Hematopoietic multipotent progenitor cell (in vitro differentiated cells): Measurements from ENCODE around the gene GLP1R. TPM values are rescaled to one million over a fixed set of nuclear protein-coding genes. Genes with fewer than 3 reads are reported as not detected.
A peak's percentile ranks its signal among the peaks of the same experiment; 100 is the strongest.

ENCODE experiments used
- DNase-seq, 3 donors: peaks; one replicate each; pipeline ENCODE4 v3.0.0-alpha.2; 2011 to 2015; ENCODE audit warnings: low read depth in 2 of 3, low spot score in 2 of 3
- total RNA-seq: library from RNA; depleted of rRNA; stranded (reverse); fragments of >200 nt; gene quantifications from one replicate; pipeline ENCODE4 v1.2.3, GENCODE V29; 2012

The GLP1R gene
- total RNA-seq, 1 donor, result not detected

GRCh38 chr6:39083231-39083634 is 34.7 kb downstream of the GLP1R start:
- peak in 1 of 3 donors; percentile 7 for DNase-seq

DNA sequence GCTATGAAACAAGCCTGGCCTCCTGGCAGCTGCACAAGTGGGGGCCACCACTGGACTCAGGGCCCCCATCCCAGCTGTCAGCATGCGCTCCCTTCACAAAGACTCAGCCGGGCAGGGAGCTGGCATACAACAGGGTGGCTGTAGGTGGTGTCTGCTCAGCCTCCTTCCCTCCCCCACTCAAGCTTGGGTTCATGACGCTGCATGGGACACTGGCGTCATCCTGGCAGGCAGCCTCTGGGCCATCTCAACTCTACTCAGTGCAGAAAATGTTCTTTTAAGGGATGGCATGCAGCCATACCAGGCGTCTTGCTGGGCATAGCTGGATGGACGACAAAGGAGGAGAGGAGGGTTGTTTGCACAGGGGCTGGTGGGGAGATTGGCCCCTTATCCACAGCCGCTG is 35.9 kb downstream of the GLP1R start:
- DNase-seq, result no peak

DNA sequence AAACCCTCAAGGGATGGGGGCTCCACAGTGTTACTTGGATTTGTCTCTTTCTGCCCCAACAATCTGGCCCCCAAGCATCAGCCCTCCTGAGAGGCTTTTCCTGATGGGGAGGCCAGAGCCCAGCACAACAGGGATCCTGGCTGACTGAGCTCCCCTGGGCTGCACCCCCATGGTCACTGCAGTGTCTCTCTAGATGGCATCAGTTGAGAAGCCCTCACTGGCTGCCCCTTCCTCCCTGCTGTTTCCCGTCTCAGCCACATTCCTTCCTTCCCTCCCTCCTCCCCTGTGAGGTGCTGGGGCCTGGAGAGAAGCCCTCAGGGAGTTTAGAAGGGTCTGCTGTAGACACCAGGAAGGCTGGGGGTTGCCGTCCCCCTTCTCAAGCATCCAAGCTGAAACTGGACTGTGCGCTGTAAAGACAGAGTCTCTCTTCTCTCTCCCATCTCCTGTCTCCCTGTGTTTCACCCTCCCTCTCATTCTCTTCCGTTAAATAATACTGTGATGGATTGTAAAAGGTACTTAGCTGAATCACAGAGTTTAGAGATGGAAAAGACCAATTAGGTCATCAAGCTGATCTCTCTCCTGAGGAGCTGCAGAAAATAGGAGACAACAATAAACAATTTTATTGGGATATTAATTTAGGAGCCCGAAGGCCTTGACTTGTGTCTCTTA is 36.7 kb downstream of the GLP1R start:
- no peak for DNase-seq

DNA sequence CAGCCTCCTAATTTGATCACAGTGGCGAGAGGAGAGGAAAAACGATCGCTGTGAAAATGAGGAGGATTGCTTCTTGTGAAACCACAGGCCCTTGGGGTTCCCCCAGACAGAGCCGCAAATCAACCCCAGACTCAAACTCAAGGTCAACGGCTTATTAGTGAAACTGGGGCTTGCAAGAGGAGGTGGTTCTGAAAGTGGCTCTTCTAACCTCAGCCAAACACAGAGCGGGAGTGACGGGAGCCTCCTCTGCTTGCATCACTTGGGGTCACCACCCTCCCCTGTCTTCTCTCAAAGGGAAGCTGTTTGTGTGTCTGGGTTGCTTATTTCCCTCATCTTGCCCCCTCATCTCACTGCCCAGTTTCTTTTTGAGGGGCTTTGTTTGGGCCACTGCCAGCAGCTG is 37.7 kb downstream of the GLP1R start:
- DNase-seq, result no peak

- DNase-seq, result no peak
These were observed 38.1 kb downstream of the GLP1R start for GRCh38 chr6:39086711-39087110.

DNA sequence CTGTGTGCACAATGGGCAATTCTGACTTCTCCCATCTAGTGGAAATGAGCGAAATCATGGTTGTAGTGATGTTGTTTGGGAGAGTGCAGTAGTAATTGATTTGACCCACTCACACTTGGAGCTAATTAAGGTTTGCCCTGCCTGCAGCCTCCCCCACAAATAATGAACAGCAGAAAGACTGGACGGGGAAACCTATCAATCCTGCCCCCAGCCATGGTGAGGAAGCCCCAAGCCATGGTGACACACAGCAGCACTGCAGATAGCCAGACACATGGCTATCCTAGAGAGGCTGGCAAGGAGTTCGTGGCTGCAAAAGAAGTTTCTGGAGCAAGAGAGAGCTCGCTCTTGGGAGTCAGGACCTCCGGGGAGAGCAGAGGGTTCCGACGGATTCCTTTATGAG is 38.6 kb downstream of the GLP1R start:
- no peak for DNase-seq

GRCh38 chr6:39088331-39088730 is 39.8 kb downstream of the GLP1R start:
- DNase-seq, result peak in 2 of 3 donors; percentile 67 to 84

DNA sequence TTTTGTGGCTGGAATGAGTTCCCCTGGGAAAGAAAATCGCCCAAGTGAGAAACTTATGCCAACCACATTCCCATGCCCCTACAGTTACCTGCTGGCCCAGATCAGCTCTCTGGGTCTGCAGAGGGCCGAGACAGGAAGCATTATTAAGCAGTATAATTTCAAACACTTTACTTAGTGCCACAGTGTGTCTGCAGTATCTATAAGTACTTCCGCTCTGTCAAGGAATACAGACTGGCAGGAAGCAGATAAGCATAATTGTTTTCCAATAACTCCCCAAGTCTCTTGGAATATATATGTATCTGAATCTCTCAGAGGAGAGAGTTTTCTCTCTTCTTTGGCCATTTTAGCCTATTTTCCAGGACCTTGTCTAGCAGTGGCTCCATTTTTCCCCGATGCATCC is 41.5 kb downstream of the GLP1R start:
- peak in 1 of 3 donors; percentile 71 for DNase-seq

DNA sequence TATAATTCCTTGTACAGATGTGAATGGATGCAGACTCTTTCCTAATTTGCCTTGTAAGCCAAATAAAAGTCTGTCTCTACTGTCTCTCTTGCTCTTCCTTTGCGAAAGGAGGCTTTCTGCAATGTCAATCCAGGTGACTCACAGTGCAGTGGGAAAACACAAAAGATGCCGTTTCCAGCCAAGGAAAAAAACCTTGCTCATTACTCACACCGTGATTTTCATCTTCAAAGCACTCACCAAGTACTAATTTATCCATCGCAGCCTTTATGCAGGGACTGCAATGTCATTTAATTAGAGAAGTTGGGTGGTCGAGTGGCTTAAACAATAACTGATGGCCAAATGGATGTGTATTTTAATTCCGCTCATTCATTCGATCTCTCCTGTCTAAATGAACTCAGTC is 42.6 kb downstream of the GLP1R start:
- no peak for DNase-seq

GRCh38 chr6:39092124-39092523 is 43.5 kb downstream of the GLP1R start:
- peak in 2 of 3 donors; percentile 44 to 66 for DNase-seq

DNA sequence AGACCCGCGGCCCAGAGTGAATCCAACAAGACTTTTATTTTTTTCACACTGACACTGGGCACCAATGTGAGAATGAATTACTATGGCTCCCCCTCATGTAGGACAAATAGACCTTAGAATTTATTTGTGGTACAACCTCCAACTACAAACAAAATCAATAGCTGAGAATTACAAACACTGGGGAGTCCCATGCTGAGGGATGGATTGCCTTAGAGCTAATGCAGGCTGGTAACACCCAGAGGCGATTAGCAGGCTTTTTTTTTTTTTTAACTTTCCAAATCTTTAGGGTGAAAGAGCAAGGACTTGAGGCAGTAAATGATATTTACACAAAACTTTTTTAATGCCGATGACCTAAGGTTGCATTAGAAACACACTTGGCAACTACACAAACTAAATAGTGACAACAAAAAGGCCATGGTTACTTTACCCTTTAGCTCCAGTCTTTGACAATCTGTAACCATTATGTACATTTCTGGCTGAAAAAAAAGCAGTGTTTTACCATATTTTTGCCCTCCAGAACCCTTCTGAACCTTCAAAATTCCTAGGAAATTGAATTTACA is 44.6 kb downstream of the GLP1R start:
- DNase-seq, result no peak

DNA sequence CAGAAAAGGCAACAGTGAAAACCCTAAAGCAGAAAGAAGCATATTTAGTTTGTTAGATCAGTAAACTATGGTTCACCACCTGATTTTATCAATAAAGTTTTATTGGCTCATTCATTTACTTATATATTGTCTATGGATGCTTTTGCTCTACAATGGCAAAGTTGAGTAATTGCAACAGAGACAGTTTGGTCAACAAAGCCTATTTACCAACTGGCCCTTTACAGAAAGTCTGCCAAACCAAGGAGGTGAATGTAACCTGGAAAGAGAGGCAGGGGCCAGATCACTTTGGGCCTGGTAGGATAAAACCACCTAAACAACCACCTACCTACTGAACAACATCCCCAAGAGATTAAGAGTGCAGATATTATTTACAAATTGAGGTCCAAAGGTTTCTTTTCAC is 47.0 kb downstream of the GLP1R start:
- DNase-seq, result no peak

DNA sequence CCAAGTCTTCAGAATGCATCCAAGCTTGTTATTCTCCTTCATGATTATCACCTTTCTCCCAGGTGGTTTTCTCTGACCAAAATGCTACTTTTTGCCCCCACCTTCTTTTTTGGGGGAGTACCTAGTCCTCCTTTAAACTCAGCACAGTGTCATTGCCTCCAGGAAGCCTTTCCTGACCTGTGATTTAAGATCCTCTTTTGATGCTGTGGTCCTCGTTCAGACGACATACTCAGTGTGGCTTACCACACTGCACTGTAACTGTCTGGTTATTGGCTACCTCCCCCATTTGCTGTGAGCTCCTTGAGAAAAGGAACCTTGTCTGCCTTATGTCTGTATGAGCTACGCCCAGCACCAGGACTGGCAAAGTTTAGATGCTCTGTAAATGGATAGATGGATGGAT is 51.8 kb downstream of the GLP1R start:
- peak in 1 of 3 donors; percentile 55 for DNase-seq

DNA sequence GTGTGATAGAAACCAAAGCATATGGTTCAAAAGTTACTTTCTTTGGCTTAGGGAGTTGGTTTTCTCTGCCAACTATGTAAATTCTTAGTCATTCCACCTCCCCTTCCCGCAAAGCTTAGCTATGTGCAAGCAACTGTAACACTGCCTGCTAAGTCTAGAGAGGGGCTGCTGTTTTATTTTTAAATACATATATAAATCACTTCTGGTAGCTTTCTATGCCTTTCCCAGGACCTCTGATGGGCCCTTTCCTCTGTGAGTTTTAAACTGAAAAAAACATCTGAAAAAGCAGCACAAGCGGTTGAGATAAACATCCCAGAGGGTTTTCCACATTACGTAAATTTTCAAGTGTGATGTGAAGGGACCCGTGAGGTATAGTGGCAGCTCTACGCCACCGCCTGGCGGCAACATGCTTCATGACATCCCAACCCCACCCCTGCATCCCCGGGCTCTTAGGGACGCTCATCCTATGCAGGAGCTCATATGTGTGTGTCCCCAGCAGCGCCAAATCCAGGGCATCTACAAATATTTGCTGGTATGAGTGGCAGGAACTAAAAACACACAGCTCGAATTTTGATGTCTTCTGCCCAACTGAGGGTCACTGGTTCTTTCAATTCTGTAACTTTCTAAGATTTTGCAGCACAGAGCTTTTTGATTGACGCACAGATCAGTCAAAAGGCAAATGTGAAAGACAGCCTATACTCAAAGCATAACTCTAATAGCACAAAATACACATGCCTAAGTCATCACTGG is 53.7 kb downstream of the GLP1R start:
- peak in 1 of 3 donors; percentile 55 for DNase-seq

- DNase-seq, result no peak
These were observed 54.2 kb downstream of the GLP1R start for GRCh38 chr6:39102821-39103136.

DNA sequence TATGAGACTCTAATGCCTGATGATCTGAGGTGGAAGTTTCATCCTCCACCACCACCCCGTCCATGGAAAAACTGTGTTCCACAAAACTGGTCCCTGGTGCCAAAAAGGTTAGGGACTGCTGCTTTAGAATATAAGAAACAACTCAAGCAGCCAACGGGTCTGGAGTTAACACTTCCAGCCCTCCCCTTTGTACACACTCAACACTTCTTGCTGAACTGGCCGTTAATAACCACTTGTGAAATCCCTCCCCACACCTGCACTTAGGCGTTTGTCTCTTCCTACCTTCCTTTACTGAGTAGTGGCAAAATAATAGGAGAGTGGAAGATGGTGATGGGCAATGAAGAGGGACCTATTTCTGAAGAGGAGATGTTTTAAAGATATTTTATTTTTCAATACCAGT is 55.9 kb downstream of the GLP1R start:
- DNase-seq, result no peak

DNA sequence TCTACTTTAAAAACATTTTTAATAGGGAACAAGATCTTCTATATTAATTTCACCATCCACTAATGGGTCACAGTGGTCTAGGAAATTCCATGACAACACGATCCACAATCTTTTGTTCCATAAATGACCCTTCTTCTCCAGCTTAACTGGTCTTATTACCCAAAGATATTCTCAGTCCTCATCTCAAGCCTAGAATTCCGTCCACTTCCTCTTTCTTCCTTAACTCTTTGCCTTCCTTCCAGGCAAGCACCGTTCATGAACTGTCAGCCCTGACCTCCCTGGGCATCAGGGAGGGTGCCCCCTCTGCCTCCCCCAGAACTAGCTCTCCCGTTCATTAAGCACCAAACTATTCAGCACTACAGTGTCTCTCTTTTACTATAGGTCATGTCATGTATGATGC is 58.5 kb downstream of the GLP1R start:
- no peak for DNase-seq

DNA sequence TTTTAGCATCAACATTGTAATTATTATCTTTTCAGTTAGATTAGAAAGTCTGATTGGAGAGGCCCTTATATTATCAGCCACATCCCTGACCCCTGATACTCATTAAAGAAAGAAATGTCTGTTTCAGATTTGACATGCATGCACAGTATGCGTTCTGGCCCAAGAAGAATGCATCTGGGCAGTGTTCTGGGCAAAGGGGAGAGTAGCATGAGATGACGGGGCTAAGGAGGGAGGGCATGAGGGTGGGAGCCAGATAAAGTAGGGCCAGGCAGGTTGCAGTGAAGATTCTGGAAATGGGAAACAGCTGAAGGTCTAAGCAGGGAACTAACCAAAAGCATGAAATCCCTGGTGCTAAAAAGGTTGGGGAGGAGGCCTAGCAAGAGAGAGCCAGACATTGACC is 59.1 kb downstream of the GLP1R start:
- no peak for DNase-seq

GRCh38 chr6:39108041-39108839 is 59.7 kb downstream of the GLP1R start:
- no peak for DNase-seq

- DNase-seq, result no peak
These were observed 62.7 kb downstream of the GLP1R start for GRCh38 chr6:39111280-39111679.

DNA sequence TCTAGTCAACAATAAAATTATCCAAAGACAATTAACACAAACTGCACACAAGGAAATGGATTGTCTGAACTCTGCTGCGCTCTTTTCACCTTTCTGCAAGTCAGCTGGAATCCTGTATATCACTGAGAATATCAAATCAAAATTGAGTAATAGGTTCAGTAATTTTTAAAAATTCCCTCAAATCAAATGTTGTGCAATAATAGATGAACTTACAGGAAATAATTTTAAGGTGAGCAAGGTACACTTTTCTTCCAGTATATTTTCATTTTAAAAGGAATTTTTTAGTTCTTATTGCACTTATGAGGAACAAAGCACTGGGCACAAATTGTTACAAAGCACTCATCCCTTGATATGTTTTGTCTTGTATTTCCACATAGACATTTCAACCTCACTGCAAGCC is 65.2 kb downstream of the GLP1R start:
- DNase-seq, result no peak

DNA sequence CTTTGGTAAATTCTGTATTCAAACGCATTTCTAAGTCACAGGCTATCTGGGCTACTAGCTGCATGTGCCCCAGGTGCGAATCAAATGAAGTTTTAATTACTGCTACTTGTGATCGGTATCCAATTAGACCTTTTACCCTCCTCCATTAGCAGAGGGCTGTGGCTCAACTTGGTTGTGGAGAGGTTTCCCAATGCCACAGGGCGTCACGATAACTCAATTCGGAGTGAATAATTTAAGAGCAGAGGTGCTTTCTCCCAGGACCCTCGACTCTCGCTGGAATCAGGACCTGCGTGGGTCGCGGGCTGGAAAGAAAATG is 65.8 kb downstream of the GLP1R start:
- no peak for DNase-seq
